RWPE2 (cell line): Measurements from ENCODE around the gene C22orf42.
"Not testable (repeated sequence)": the region's sequence is repeated elsewhere in the genome, so short reads cannot be mapped to it uniquely, and the experiment has no call there.

Experiments used
- ATAC-seq: fragments of 200-7000 bp; cut with Tn5 transposase; 3 replicates; pipeline ENCODE4 v1.9.1; 2021; ENCODE audit warnings: low read depth
- DNase-seq: peaks from one replicate; pipeline ENCODE4 v3.0.0-alpha.2; 2020; ENCODE audit warnings: low spot score
- H3K27ac ChIP-seq: fragments of 450-650 bp; 2 replicates; pipeline ENCODE4 v1.5.1; 2017; ENCODE audit warnings: mild to moderate bottlenecking; ENCODE audit not compliant: poor library complexity, severe bottlenecking
- H3K27me3 ChIP-seq: fragments of 250-450 bp; sonication (Bioruptor Pico); 2 replicates; pipeline ENCODE4 v1.5.1; 2021; ENCODE audit warnings: mild to moderate bottlenecking, moderate library complexity; ENCODE audit not compliant: insufficient read depth, poor library complexity, severe bottlenecking
- H3K36me3 ChIP-seq: fragments of 250-450 bp; sonication (Bioruptor Pico); 2 replicates; pipeline ENCODE4 v1.5.1; 2020; ENCODE audit warnings: low read depth, mild to moderate bottlenecking, moderate library complexity
- H3K4me1 ChIP-seq: fragments of 250-450 bp; sonication (Bioruptor Pico); 2 replicates; pipeline ENCODE4 v1.5.1; 2021; ENCODE audit warnings: mild to moderate bottlenecking, moderate library complexity; ENCODE audit not compliant: insufficient read depth, poor library complexity, severe bottlenecking
- H3K4me3 ChIP-seq: fragments of 250-450 bp; sonication (Bioruptor Pico); 2 replicates; pipeline ENCODE4 v1.5.1; 2021; ENCODE audit warnings: mild to moderate bottlenecking, moderate library complexity; ENCODE audit not compliant: severe bottlenecking
- H3K9me3 ChIP-seq: fragments of 250-450 bp; sonication (Bioruptor Pico); 2 replicates; pipeline ENCODE4 v1.5.1; 2021; ENCODE audit warnings: mild to moderate bottlenecking, moderate library complexity; ENCODE audit not compliant: severe bottlenecking
- CTCF ChIP-seq: fragments of 450-650 bp; IDR thresholded peaks from one replicate; pipeline ENCODE4 v1.5.1; 2017; ENCODE audit warnings: mild to moderate bottlenecking, moderate library complexity; ENCODE audit not compliant: poor library complexity, severe bottlenecking

The C22orf42 gene

GRCh38 chr22:32193346-32193745 lies 34.2 kb upstream of the C22orf42 start:
- DNase-seq, H3K27me3 ChIP-seq, H3K4me1 ChIP-seq, H3K36me3 ChIP-seq, ATAC-seq, H3K4me3 ChIP-seq, H3K27ac ChIP-seq, H3K9me3 ChIP-seq: not testable (repeated sequence)

GRCh38 chr22:32191021-32191420 lies 31.9 kb upstream of the C22orf42 start:
- not testable (repeated sequence) for H3K36me3 ChIP-seq, H3K4me3 ChIP-seq, H3K4me1 ChIP-seq, H3K27me3 ChIP-seq, H3K9me3 ChIP-seq, DNase-seq, H3K27ac ChIP-seq, ATAC-seq

GRCh38 chr22:32185821-32186220 lies 26.7 kb upstream of the C22orf42 start:
- Histone ChIP-seq H3K27ac (no peak overlapping the region), H3K27me3 (no peaks in the 10 kb centered on the region), H3K9me3 (no peaks in the 10 kb centered on the region), H3K4me1 (no peaks in the 10 kb centered on the region), H3K36me3 (no peaks in the 10 kb centered on the region), H3K4me3 (no peak overlapping the region)
- ATAC-seq (no peak), DNase-seq (no peak)
- TF ChIP-seq CTCF, result no peak

- Histone ChIP-seq H3K4me3 (no peak overlapping the region), H3K27me3 (no peaks in the 10 kb centered on the region), H3K27ac (no peak overlapping the region), H3K36me3 (no peaks in the 10 kb centered on the region), H3K9me3 (no peaks in the 10 kb centered on the region), H3K4me1 (no peaks in the 10 kb centered on the region)
- no peak for ATAC-seq
- DNase-seq, result no peak
- TF ChIP-seq CTCF, result no peak
Observed at GRCh38 chr22:32183625-32184024, 24.5 kb upstream of the C22orf42 start.

GRCh38 chr22:32181043-32181442 lies 21.9 kb upstream of the C22orf42 start:
- Histone ChIP-seq H3K27ac (no peak overlapping the region), H3K4me1 (no peaks in the 10 kb centered on the region), H3K36me3 (no peaks in the 10 kb centered on the region), H3K27me3 (peaks cover 2% of the 10 kb centered on the region), H3K9me3 (no peaks in the 10 kb centered on the region), H3K4me3 (no peak overlapping the region)
- ATAC-seq (no peak), DNase-seq (no peak)
- TF ChIP-seq CTCF, result no peak

- TF ChIP-seq CTCF, result no peak
- Histone ChIP-seq H3K9me3 (no peaks in the 10 kb centered on the region), H3K4me3 (no peak overlapping the region), H3K27ac (no peak overlapping the region), H3K36me3 (no peaks in the 10 kb centered on the region), H3K27me3 (peaks cover 9% of the 10 kb centered on the region), H3K4me1 (no peaks in the 10 kb centered on the region)
- no peak for DNase-seq
- no peak for ATAC-seq
Observed at GRCh38 chr22:32177221-32177765, 18.2 kb upstream of the C22orf42 start.
